BJ (cell line): Measurements from ENCODE around the gene ZNF76. TPM values are rescaled to one million over a fixed set of nuclear protein-coding genes. Genes with fewer than 3 reads are reported as not detected.

Experiments used
- CTCF ChIA-PET: fragments of 350-600 bp; formaldehyde crosslinking; extraction: SDS; loops from one replicate; lab custom pipeline; 2021; ENCODE audit warnings: antibody characterized with exemption, inconsistent platforms; lab: Yijun Ruan, JAX
- POLR2A ChIA-PET: fragments of 300-600 bp; sonication (Branson Sonifier 250); formaldehyde crosslinking; extraction: SDS; loops from one replicate; lab custom pipeline; 2021; ENCODE audit warnings: antibody characterized with exemption; lab: Charles Lee
- DNase-seq: peaks from one replicate; pipeline ENCODE4 v3.0.0-alpha.2; 2011; ENCODE audit warnings: low read depth
- H3K27me3 ChIP-seq: 2 replicates; pipeline ENCODE4 v1.6.0; 2011; ENCODE audit warnings: low read length; ENCODE audit not compliant: control insufficient read depth, insufficient read depth
- H3K36me3 ChIP-seq: 2 replicates; pipeline ENCODE4 v1.5.1; 2011; ENCODE audit warnings: low read length; ENCODE audit not compliant: control insufficient read depth, insufficient read depth
- H3K4me3 ChIP-seq: 2 replicates; pipeline ENCODE4 v1.5.1; 2011; ENCODE audit warnings: low read depth, mild to moderate bottlenecking, control low read depth, low read length
- CTCF ChIP-seq: IDR thresholded peaks from 2 replicates; pipeline ENCODE4 v1.5.1; 2011; ENCODE audit warnings: low read depth, mild to moderate bottlenecking, control low read depth, inconsistent platforms, low read length, moderate library complexity; ENCODE audit not compliant: insufficient read depth
- polyA plus RNA-seq: library from polyadenylated mRNA; depleted of rRNA; stranded (reverse); fragments of >200 nt; gene quantifications from 2 replicates; pipeline ENCODE4 v1.2.3, GENCODE V29; 2011

ZNF76 gene
- polyA plus RNA-seq, 1 experiment: 23.3 TPM

GRCh38 chr6:35236223-35236622 lies 23.3 kb upstream of the ZNF76 start:
- ChIA-PET POLR2A (no interaction called here), CTCF (interaction anchor here (0.9 to 1.7 kb wide), 3 partner anchors 31 to 96 kb away, joined by 3 to 8 read pairs (median 4); no protein-coding TSS in a partner anchor)
- no peak for TF ChIP-seq CTCF
- DNase-seq: no peak
- Histone ChIP-seq H3K27me3 (no peaks in the 10 kb centered on the region), H3K36me3 (no peaks in the 10 kb centered on the region; the same call in 1 of the 2 replicates), H3K4me3 (no peak overlapping the region)

- CTCF ChIA-PET: interaction anchor here (0.9 to 1.7 kb wide), 4 partner anchors 12 to 250 kb away, joined by 3 to 8 read pairs (median 6); no protein-coding TSS in a partner anchor
- Histone ChIP-seq H3K36me3 (no peaks in the 10 kb centered on the region; the same call in 1 of the 2 replicates), H3K4me3 (no peak overlapping the region), H3K27me3 (no peaks in the 10 kb centered on the region)
- TF ChIP-seq CTCF: no peak
- no peak for DNase-seq
- POLR2A ChIA-PET: no interaction called here
Measured at GRCh38 chr6:35237476-35237875, 22.1 kb upstream of the ZNF76 start.

DNA sequence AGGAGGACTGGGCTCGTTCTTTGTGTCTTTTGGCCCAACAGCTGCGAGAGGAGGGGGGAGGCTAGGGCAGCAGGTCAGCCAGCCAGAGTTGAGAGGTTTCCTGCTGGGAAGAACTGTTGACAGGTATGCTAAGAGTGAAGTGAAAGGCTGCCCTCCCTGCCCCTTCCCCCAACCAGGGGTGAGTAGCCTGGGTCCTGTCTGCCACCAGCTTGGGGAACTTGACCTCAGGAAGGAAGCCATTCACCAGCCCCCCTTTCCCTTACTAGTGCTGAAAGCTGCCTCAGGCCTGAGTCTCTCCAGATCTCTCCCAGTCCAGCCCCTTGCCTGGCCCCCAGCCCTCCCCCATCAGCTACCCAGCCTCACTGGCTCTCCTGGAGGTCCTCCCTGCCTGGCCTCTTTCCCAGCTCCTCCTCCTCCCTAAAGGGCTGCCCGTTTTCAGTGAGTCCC lies 20.7 kb upstream of the ZNF76 start:
- POLR2A ChIA-PET: no interaction called here
- Histone ChIP-seq H3K4me3 (no peak overlapping the region), H3K36me3 (peaks cover 2% of the 10 kb centered on the region), H3K27me3 (no peaks in the 10 kb centered on the region)
- no peak for DNase-seq
- CTCF ChIA-PET: interaction anchor here (2.2 to 4.9 kb wide), 5 partner anchors 10 to 247 kb away, joined by 9 to 119 read pairs (median 65); no protein-coding TSS in a partner anchor
- no peak for TF ChIP-seq CTCF

DNA sequence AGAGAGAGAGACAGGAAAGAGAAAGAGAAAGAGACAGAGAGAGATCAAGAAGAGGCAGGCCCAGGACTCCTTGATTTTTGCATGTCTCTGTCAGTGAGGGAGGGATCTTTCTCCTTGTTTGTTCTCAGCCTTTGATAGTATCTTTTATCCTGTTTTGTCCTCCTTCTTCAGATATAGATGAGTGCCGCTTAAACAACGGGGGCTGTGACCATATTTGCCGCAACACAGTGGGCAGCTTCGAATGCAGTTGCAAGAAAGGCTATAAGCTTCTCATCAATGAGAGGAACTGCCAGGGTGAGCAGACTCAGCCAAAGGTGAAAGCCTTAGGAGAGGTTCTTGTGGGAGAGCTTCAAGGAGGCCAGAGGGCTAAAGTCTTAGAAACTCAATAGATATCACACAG lies 20.0 kb upstream of the ZNF76 start:
- DNase-seq: no peak
- peaks cover 4% of the 10 kb centered on the region for H3K36me3 ChIP-seq
- H3K4me3 ChIP-seq: no peak overlapping the region
- ChIA-PET CTCF (interaction anchor here (2.1 to 4.9 kb wide), 8 partner anchors 11 to 255 kb away, joined by 7 to 119 read pairs (median 43); no protein-coding TSS in a partner anchor), POLR2A (no interaction called here)
- TF ChIP-seq CTCF: no peak
- no peaks in the 10 kb centered on the region for H3K27me3 ChIP-seq

GRCh38 chr6:35240838-35241801 lies 18.4 kb upstream of the ZNF76 start:
- H3K4me3 ChIP-seq: no peak overlapping the region
- CTCF ChIA-PET: interaction anchor here (0.6 to 4.9 kb wide), 42 partner anchors 10 to 1078 kb away, joined by 3 to 119 read pairs (median 4); partner anchors contain the start of genes ANKS1A, SCUBE3, TCP11 and ZNF76
- peaks cover 5% of the 10 kb centered on the region for H3K36me3 ChIP-seq
- POLR2A ChIA-PET: no interaction called here
- TF ChIP-seq CTCF: peak; percentile 96
- H3K27me3 ChIP-seq: no peaks in the 10 kb centered on the region
- DNase-seq: no peak
